HepG2 (cell line): ENCODE results near the gene LAMB3. TPM values are rescaled to one million over a fixed set of nuclear protein-coding genes. Genes with fewer than 3 reads are reported as not detected.

ENCODE experiments used
- FOXO1 ChIP-seq: sonication (generic); formaldehyde crosslinking; IDR thresholded peaks from 2 replicates; pipeline ENCODE4 v1.4.0; 2020; ENCODE audit warnings: missing genetic modification reagents
- GZF1 ChIP-seq: sonication (generic); formaldehyde crosslinking; IDR thresholded peaks from 2 replicates; pipeline ENCODE4 v1.5.1; 2020; ENCODE audit warnings: mild to moderate bottlenecking, missing genetic modification reagents
- HES4 ChIP-seq: sonication (generic); formaldehyde crosslinking; IDR thresholded peaks from 2 replicates; pipeline ENCODE4 v1.9.0; 2021; ENCODE audit warnings: mild to moderate bottlenecking, missing genetic modification reagents, borderline replicate concordance
- HMG20B ChIP-seq: conservative IDR thresholded peaks from 2 replicates; pipeline ENCODE4 v1.6.1; 2016; ENCODE audit warnings: missing genetic modification reagents, missing compliant biosample characterization
- JUNB ChIP-seq: sonication (generic); formaldehyde crosslinking; IDR thresholded peaks from 2 replicates; pipeline ENCODE4 v1.8.0; 2022; ENCODE audit warnings: missing genetic modification reagents, mild to moderate bottlenecking, borderline replicate concordance
- KDM3A ChIP-seq: IDR thresholded peaks from 2 replicates; pipeline ENCODE4 v1.6.1; 2018; ENCODE audit warnings: low read depth, missing compliant biosample characterization
- NFE2 ChIP-seq: sonication (generic); formaldehyde crosslinking; IDR thresholded peaks from 2 replicates; pipeline ENCODE4 v1.4.0; 2020; ENCODE audit warnings: missing genetic modification reagents
- RERE ChIP-seq: IDR thresholded peaks from 2 replicates; pipeline ENCODE4 v1.6.1; 2016; ENCODE audit warnings: low read depth, missing genetic modification reagents, missing compliant biosample characterization
- SIX4 ChIP-seq: sonication (generic); formaldehyde crosslinking; IDR thresholded peaks from 2 replicates; pipeline ENCODE4 v1.4.0; 2020; ENCODE audit warnings: missing genetic modification reagents
- TEF ChIP-seq: sonication (generic); formaldehyde crosslinking; IDR thresholded peaks from 2 replicates; pipeline ENCODE4 v1.5.0; 2020; ENCODE audit warnings: missing genetic modification reagents
- TOE1 ChIP-seq: sonication (generic); formaldehyde crosslinking; IDR thresholded peaks from 2 replicates; pipeline ENCODE4 v1.4.0; 2020; ENCODE audit warnings: mild to moderate bottlenecking, missing genetic modification reagents
- ZBTB2 ChIP-seq: sonication (generic); formaldehyde crosslinking; IDR thresholded peaks from 2 replicates; pipeline ENCODE4 v1.8.0; 2022; ENCODE audit warnings: low read depth, missing genetic modification reagents
- ZC3H4 ChIP-seq: sonication (generic); formaldehyde crosslinking; IDR thresholded peaks from 2 replicates; pipeline ENCODE4 v1.4.0; 2020; ENCODE audit warnings: missing genetic modification reagents, borderline replicate concordance
- ZKSCAN5 ChIP-seq: sonication (generic); formaldehyde crosslinking; IDR thresholded peaks from 2 replicates; pipeline ENCODE4 v1.5.1; 2020; ENCODE audit warnings: mild to moderate bottlenecking, missing genetic modification reagents
- ZNF33A ChIP-seq: sonication (generic); formaldehyde crosslinking; IDR thresholded peaks from 2 replicates; pipeline ENCODE4 v1.5.1; 2020; ENCODE audit warnings: missing genetic modification reagents, mild to moderate bottlenecking, moderate library complexity, borderline replicate concordance
- ZNF546 ChIP-seq: sonication (generic); formaldehyde crosslinking; conservative IDR thresholded peaks from 2 replicates; pipeline ENCODE4 v1.8.1; 2023; ENCODE audit warnings: mild to moderate bottlenecking, missing genetic modification reagents
- ZNF549 ChIP-seq: sonication (generic); formaldehyde crosslinking; IDR thresholded peaks from 2 replicates; pipeline ENCODE4 v1.5.0; 2020; ENCODE audit warnings: missing genetic modification reagents
- ZNF777 ChIP-seq: sonication (generic); formaldehyde crosslinking; IDR thresholded peaks from 2 replicates; pipeline ENCODE4 v1.4.0; 2020; ENCODE audit warnings: missing genetic modification reagents
- polyA plus RNA-seq, 8 experiments: library from polyadenylated mRNA; depleted of rRNA in 3 of 8; stranded (reverse) in 7 of 8; unstranded in 1 of 8; fragments of >200 nt; fragmentation: Illumina TruSeq in 4 of 8; extraction: Trizol in 4 of 8; gene quantifications; 2 replicates each; pipeline versions ENCODE4 v1.2.1 to v1.2.3, GENCODE V29; 2011 to 2016; ENCODE audit warnings: low read depth in 4 of 8, missing spikeins in 1 of 8, mixed read lengths in 1 of 8; ENCODE audit not compliant: insufficient read depth in 1 of 8
- total RNA-seq, 5 experiments: library from RNA; depleted of rRNA; stranded (reverse); fragments of >200 nt; fragmentation: Illumina TruSeq; extraction: Trizol; gene quantifications; 2 replicates each; pipeline ENCODE4 v1.2.3, GENCODE V29; 2016; ENCODE audit warnings: low read depth in 1 of 5
- TF ChIP-seq, protein P1 (sequence below): sonication (generic); formaldehyde crosslinking; IDR thresholded peaks from 2 replicates; pipeline ENCODE4 v1.4.0; 2020; ENCODE audit warnings: missing genetic modification reagents; ENCODE audit errors: not compliant biosample characterization
- TF ChIP-seq, protein P2 (sequence below): sonication (generic); formaldehyde crosslinking; IDR thresholded peaks from 2 replicates; pipeline ENCODE4 v1.4.0; 2020; ENCODE audit warnings: mild to moderate bottlenecking, missing genetic modification reagents

The LAMB3 gene
- total and polyA plus RNA-seq, 2 of the 13 experiments (the other 11 are each of a cell fraction or from before 2014, with no cell fraction given) = 0.18 to 0.24 TPM

DNA sequence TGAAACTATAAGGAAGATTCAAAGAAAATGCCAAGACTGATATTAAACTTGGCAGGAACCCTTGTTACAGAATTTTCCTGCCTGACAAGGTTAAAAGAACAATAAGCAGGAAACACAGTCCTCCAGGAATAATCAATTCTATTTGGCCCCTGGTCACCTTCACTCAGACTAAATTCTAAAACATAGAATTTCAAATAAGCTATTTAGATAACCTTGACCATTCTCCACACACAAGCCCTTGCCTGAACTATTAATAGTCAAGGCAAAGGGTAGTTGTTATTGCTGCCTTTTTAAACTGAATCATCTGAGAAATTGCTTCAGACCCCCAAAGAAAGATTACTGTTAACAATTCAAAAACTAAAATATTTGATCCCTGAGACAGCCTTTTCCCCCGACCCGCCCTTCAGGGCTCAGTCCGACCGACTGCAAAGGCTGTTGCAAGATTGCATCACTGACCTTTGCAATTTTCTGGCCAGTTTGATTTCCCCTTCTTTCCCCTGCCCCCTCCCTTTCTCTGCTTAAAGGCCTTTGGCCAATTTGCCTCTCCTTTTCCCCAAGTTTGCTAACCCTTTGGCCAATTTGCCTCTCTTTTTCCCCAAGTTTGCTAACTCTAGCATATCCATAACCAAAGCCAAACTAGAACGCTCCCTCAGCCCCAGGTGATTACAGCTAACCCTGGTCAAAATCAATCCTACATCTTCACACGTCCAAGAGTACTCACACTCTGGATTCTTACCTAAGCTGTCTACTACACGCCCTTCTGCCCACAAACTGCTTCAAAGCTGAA is 21.6 kb upstream of the LAMB3 start (continued):
- TF ChIP-seq RERE (CRISPR knock-in tag) (0 out of 2 replicates have a peak, but pooled peaks have one; percentile 22), TOE1 (no peak), GZF1 (CRISPR knock-in tag) (no peak), JUNB (CRISPR knock-in tag) (no peak), TEF (CRISPR knock-in tag) (no peak), ZNF33A (no peak), HES4 (CRISPR knock-in tag) (no peak), ZNF777 (CRISPR knock-in tag) (no peak), SIX4 (CRISPR knock-in tag) (no peak), ZNF546 (CRISPR knock-in tag) (no peak), ZBTB2 (CRISPR knock-in tag) (no peak), FOXO1 (no peak), HMG20B (CRISPR knock-in tag) (no peak), NFE2 (CRISPR knock-in tag) (no peak), ZNF549 (no peak), KDM3A (no peak), ZC3H4 (no peak), ZKSCAN5 (CRISPR knock-in tag) (no peak)
- TF ChIP-seq, protein P1, sequence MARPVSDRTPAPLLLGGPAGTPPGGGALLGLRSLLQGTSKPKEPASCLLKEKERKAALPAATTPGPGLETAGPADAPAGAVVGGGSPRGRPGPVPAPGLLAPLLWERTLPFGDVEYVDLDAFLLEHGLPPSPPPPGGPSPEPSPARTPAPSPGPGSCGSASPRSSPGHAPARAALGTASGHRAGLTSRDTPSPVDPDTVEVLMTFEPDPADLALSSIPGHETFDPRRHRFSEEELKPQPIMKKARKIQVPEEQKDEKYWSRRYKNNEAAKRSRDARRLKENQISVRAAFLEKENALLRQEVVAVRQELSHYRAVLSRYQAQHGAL = no peak
- TF ChIP-seq, protein P2, sequence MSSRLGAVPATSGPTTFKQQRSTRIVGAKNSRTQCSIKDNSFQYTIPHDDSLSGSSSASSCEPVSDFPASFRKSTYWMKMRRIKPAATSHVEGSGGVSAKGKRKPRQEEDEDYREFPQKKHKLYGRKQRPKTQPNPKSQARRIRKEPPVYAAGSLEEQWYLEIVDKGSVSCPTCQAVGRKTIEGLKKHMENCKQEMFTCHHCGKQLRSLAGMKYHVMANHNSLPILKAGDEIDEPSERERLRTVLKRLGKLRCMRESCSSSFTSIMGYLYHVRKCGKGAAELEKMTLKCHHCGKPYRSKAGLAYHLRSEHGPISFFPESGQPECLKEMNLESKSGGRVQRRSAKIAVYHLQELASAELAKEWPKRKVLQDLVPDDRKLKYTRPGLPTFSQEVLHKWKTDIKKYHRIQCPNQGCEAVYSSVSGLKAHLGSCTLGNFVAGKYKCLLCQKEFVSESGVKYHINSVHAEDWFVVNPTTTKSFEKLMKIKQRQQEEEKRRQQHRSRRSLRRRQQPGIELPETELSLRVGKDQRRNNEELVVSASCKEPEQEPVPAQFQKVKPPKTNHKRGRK (CRISPR knock-in tag) = no peak
